Vagina (tissue), 2 donors: Measurements from ENCODE around the gene LMX1B.

ENCODE experiments used
- CTCF ChIP-seq, 3 experiments: fragments of 450-650 bp in 2 of 3; fragments of 200-600 bp in 1 of 3; sonication (generic) in 1 of 3; IDR thresholded peaks; one replicate each; pipeline ENCODE4 v1.5.1; 2017 to 2019; ENCODE audit warnings: antibody characterized with exemption in 3 of 3, mild to moderate bottlenecking in 2 of 3, moderate library complexity in 2 of 3
- POLR2A ChIP-seq, 2 donors: fragments of 450-650 bp; IDR thresholded peaks; one replicate each; pipeline ENCODE4 v1.6.1; 2017; ENCODE audit warnings: antibody characterized with exemption in 2 of 2, mild to moderate bottlenecking in 2 of 2, moderate library complexity in 2 of 2

GRCh38 chr9:126635661-126636439, 22.1 kb downstream of the LMX1B start:
- no peak for TF ChIP-seq CTCF (IDR thresholded peaks at IDR 0.05)
- TF ChIP-seq POLR2A (IDR thresholded peaks at IDR 0.05): no peak
